ENCODE measurements around the gene ANKRD55.

ANKRD55 gene

DNA sequence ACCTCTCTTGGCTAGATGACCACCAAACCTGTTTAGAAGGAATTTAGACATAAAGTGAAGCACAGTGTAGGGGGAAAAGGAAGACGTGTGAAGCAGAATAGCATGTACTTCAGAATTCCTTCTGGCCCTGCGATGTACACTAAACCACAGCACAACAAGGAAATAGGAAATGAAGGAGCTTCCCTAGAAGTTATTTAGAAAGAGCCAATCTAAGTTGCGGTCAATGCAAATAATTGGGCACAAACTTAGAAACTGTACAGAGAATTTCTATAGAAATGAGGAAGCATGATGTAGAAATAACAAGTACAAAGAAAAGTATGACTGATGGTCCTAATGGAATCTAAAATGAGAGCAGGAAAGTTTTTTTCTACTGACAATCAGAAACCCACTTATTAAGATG, 41.5 kb downstream of the ANKRD55 start:
- TF ChIP-seq TAF1 (IDR thresholded peaks at IDR 0.05; ENCODE audit: borderline replicate concordance, insufficient read depth, low read length) (no peak), POLR2AphosphoS5 (IDR thresholded peaks at IDR 0.05; ENCODE audit: low read depth, low read length) (no peak), SIN3A (IDR thresholded peaks at IDR 0.05; ENCODE audit: borderline replicate concordance, insufficient read depth, low read length) (no peak), FOXP2 (optimal IDR thresholded peaks at IDR 0.05; ENCODE audit: borderline replicate concordance, extremely low read depth, extremely low read length, insufficient read depth) (no peak)
- TF ChIP-seq, protein P1, sequence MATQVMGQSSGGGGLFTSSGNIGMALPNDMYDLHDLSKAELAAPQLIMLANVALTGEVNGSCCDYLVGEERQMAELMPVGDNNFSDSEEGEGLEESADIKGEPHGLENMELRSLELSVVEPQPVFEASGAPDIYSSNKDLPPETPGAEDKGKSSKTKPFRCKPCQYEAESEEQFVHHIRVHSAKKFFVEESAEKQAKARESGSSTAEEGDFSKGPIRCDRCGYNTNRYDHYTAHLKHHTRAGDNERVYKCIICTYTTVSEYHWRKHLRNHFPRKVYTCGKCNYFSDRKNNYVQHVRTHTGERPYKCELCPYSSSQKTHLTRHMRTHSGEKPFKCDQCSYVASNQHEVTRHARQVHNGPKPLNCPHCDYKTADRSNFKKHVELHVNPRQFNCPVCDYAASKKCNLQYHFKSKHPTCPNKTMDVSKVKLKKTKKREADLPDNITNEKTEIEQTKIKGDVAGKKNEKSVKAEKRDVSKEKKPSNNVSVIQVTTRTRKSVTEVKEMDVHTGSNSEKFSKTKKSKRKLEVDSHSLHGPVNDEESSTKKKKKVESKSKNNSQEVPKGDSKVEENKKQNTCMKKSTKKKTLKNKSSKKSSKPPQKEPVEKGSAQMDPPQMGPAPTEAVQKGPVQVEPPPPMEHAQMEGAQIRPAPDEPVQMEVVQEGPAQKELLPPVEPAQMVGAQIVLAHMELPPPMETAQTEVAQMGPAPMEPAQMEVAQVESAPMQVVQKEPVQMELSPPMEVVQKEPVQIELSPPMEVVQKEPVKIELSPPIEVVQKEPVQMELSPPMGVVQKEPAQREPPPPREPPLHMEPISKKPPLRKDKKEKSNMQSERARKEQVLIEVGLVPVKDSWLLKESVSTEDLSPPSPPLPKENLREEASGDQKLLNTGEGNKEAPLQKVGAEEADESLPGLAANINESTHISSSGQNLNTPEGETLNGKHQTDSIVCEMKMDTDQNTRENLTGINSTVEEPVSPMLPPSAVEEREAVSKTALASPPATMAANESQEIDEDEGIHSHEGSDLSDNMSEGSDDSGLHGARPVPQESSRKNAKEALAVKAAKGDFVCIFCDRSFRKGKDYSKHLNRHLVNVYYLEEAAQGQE (IDR thresholded peaks at IDR 0.05; ENCODE audit: insufficient read depth in 1 of 2, low read depth in 2 of 2, low read length in 2 of 2) = no peak

DNA sequence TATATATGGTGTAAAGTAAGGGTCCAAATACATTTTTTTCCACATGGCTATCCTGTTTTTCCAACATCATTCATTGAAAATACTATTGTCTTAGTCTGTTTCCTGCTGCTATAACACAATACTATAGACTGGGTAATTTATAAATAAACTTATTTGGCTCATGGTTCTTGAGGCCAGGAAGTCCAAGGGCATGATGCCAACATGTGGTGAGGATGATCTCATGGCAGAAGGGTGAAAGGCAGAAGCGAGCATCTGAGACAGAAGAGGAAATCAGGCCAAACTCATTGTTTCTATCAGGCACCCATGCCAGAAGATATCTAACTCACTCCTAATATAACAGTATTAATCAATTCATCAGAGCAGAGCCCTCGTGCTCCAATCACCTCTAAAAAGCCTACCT, 42.6 kb downstream of the ANKRD55 start:
- no peak for TF ChIP-seq POLR2AphosphoS5 (IDR thresholded peaks at IDR 0.05; ENCODE audit: low read depth, low read length)
- no peak for TF ChIP-seq TAF1 (IDR thresholded peaks at IDR 0.05; ENCODE audit: borderline replicate concordance, insufficient read depth, low read length)
- TF ChIP-seq FOXP2 (optimal IDR thresholded peaks at IDR 0.05; ENCODE audit: borderline replicate concordance, extremely low read depth, extremely low read length, insufficient read depth) = no peak
- TF ChIP-seq, protein P1 (IDR thresholded peaks at IDR 0.05; ENCODE audit: insufficient read depth in 1 of 2, low read depth in 2 of 2, low read length in 2 of 2) = no peak
- TF ChIP-seq SIN3A (IDR thresholded peaks at IDR 0.05; ENCODE audit: borderline replicate concordance, insufficient read depth, low read length) = no peak

DNA sequence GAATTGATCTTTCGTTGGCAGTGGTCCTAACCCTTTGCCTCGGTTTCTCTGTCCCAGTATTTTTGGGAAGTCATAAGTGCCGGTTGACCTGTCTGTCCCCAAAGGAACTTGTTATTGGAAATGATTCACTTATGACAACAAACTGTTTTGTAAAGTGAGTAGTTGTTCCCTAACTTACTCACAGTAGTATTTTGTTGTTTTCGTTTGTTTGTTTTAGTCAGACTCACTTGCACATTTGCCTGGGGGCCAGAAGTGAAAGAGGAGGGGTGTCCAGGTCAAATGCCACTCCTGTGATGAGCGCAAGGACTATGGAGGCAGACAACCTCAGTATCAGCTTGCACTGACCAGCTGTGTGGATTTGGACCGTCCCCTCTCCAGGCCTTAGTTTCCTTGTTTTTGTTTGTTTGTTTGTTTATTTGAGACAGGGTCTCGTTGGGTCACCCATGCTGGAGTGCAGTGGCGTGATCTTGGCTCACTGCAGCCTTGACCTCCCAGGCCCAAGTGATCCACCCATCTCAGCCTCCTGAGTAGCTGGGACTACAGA, 47.3 kb downstream of the ANKRD55 start:
- no peak for TF ChIP-seq FOXP2 (optimal IDR thresholded peaks at IDR 0.05; ENCODE audit: borderline replicate concordance, extremely low read depth, extremely low read length, insufficient read depth)
- TF ChIP-seq, protein P1 (IDR thresholded peaks at IDR 0.05; ENCODE audit: insufficient read depth in 1 of 2, low read depth in 2 of 2, low read length in 2 of 2) = no peak
- TF ChIP-seq SIN3A (IDR thresholded peaks at IDR 0.05; ENCODE audit: borderline replicate concordance, insufficient read depth, low read length) = no peak
- no peak for TF ChIP-seq POLR2AphosphoS5 (IDR thresholded peaks at IDR 0.05; ENCODE audit: low read depth, low read length)
- TF ChIP-seq TAF1 (IDR thresholded peaks at IDR 0.05; ENCODE audit: borderline replicate concordance, insufficient read depth, low read length) = no peak

DNA sequence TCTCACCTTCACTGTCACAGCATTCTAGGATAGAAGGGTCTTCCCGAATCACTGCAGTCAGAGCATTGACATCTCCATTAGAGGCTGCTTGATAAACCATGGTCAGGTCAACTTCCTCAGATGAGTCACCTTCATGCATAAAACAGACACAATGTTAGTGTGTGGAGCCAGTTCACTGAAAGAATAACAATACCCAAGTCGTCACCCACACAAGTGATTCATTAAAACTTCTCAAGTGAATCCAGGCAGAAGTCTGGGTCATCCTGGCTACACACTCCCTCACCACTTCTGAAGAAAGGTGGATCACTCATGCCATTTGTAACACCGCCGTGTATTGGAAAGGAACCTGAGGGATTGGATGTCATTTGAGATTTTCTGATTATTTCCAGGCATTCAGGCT, 49.6 kb downstream of the ANKRD55 start:
- TF ChIP-seq FOXP2 (optimal IDR thresholded peaks at IDR 0.05; ENCODE audit: borderline replicate concordance, extremely low read depth, extremely low read length, insufficient read depth) (no peak), SIN3A (IDR thresholded peaks at IDR 0.05; ENCODE audit: borderline replicate concordance, insufficient read depth, low read length) (peak; percentile 16; the same call in 1 of the 2 replicates), POLR2AphosphoS5 (IDR thresholded peaks at IDR 0.05; ENCODE audit: low read depth, low read length) (no peak), TAF1 (IDR thresholded peaks at IDR 0.05; ENCODE audit: borderline replicate concordance, insufficient read depth, low read length) (no peak)
- TF ChIP-seq, protein P1 (IDR thresholded peaks at IDR 0.05; ENCODE audit: insufficient read depth in 1 of 2, low read depth in 2 of 2, low read length in 2 of 2) = 0 out of 4 replicates have a peak, but pooled peaks of 1 of the 2 experiments have one; percentile 10
